HepG2 (cell line): ENCODE results near the gene SLC9A5. TPM values are rescaled to one million over a fixed set of nuclear protein-coding genes. Genes with fewer than 3 reads are reported as not detected.

Experiments
- ATF6 ChIP-seq: sonication (generic); formaldehyde crosslinking; conservative IDR thresholded peaks from 2 replicates; pipeline ENCODE4 v1.4.0; 2020; ENCODE audit warnings: missing genetic modification reagents
- CCDC6 ChIP-seq: sonication (generic); formaldehyde crosslinking; IDR thresholded peaks from 2 replicates; pipeline ENCODE4 v1.8.1; 2022; ENCODE audit warnings: mild to moderate bottlenecking, missing genetic modification reagents, moderate library complexity
- CENPT ChIP-seq: sonication (generic); formaldehyde crosslinking; IDR thresholded peaks from 2 replicates; pipeline ENCODE4 v1.8.0; 2022; ENCODE audit warnings: low read depth, mild to moderate bottlenecking, moderate library complexity, missing genetic modification reagents
- HES4 ChIP-seq: sonication (generic); formaldehyde crosslinking; IDR thresholded peaks from 2 replicates; pipeline ENCODE4 v1.9.0; 2021; ENCODE audit warnings: mild to moderate bottlenecking, missing genetic modification reagents, borderline replicate concordance
- HNRNPL ChIP-seq: fragments of 200-400 bp; formaldehyde crosslinking; IDR thresholded peaks from 2 replicates; pipeline ENCODE4 v1.6.1; 2017; ENCODE audit warnings: mild to moderate bottlenecking, low read depth, low read length
- JARID2 ChIP-seq: sonication (generic); formaldehyde crosslinking; IDR thresholded peaks from 2 replicates; pipeline ENCODE4 v1.8.1; 2023; ENCODE audit warnings: missing genetic modification reagents, inconsistent platforms; ENCODE audit not compliant: insufficient replicate concordance
- MAZ ChIP-seq, 2 experiments: sonication (generic) in 1 of 2; formaldehyde crosslinking in 1 of 2; IDR thresholded peaks; 2 replicates each; pipeline versions ENCODE4 v1.5.0 to v1.6.1; 2012 to 2020; ENCODE audit warnings: low read depth in 2 of 2, mild to moderate bottlenecking in 2 of 2, borderline replicate concordance in 1 of 2, improper control_type of control experiment in 1 of 2, low read length in 1 of 2, missing genetic modification reagents in 1 of 2, moderate library complexity in 1 of 2
- ZNF253 ChIP-seq: sonication (generic); formaldehyde crosslinking; IDR thresholded peaks from 2 replicates; pipeline ENCODE4 v1.8.0; 2022; ENCODE audit warnings: mild to moderate bottlenecking, missing genetic modification reagents, borderline replicate concordance
- ZNF30 ChIP-seq: sonication (generic); formaldehyde crosslinking; IDR thresholded peaks from 2 replicates; pipeline ENCODE4 v1.5.0; 2020; ENCODE audit warnings: mild to moderate bottlenecking, missing genetic modification reagents
- ZNF616 ChIP-seq: sonication (generic); formaldehyde crosslinking; IDR thresholded peaks from 2 replicates; pipeline ENCODE4 v1.5.0; 2020; ENCODE audit warnings: low read depth, mild to moderate bottlenecking, missing genetic modification reagents
- ZNF674 ChIP-seq: sonication (generic); formaldehyde crosslinking; IDR thresholded peaks from 2 replicates; pipeline ENCODE4 v1.5.0; 2020; ENCODE audit warnings: low read depth, mild to moderate bottlenecking, missing genetic modification reagents
- ZNF788 ChIP-seq: sonication (generic); formaldehyde crosslinking; IDR thresholded peaks from 2 replicates; pipeline ENCODE4 v1.5.0; 2020; ENCODE audit warnings: mild to moderate bottlenecking, missing genetic modification reagents, borderline replicate concordance
- ZNF883 ChIP-seq: sonication (generic); formaldehyde crosslinking; IDR thresholded peaks from 2 replicates; pipeline ENCODE4 v1.5.1; 2020; ENCODE audit warnings: mild to moderate bottlenecking, missing genetic modification reagents; ENCODE audit errors: not compliant biosample characterization
- polyA plus RNA-seq, 8 experiments: library from polyadenylated mRNA; depleted of rRNA in 3 of 8; stranded (reverse) in 7 of 8; unstranded in 1 of 8; fragments of >200 nt; fragmentation: Illumina TruSeq in 4 of 8; extraction: Trizol in 4 of 8; gene quantifications; 2 replicates each; pipeline versions ENCODE4 v1.2.1 to v1.2.3, GENCODE V29; 2011 to 2016; ENCODE audit warnings: low read depth in 4 of 8, missing spikeins in 1 of 8, mixed read lengths in 1 of 8; ENCODE audit not compliant: insufficient read depth in 1 of 8
- total RNA-seq, 5 experiments: library from RNA; depleted of rRNA; stranded (reverse); fragments of >200 nt; fragmentation: Illumina TruSeq; extraction: Trizol; gene quantifications; 2 replicates each; pipeline ENCODE4 v1.2.3, GENCODE V29; 2016; ENCODE audit warnings: low read depth in 1 of 5
- TF ChIP-seq, protein P1 (sequence below): sonication (generic); formaldehyde crosslinking; IDR thresholded peaks from 2 replicates; pipeline ENCODE4 v1.4.0; 2020; ENCODE audit warnings: missing genetic modification reagents; ENCODE audit errors: not compliant biosample characterization
- TF ChIP-seq, protein P2 (sequence below): sonication (generic); formaldehyde crosslinking; IDR thresholded peaks from 2 replicates; pipeline ENCODE4 v1.4.0; 2020; ENCODE audit warnings: missing genetic modification reagents, borderline replicate concordance

SLC9A5 gene
- total and polyA plus RNA-seq, 2 of the 13 experiments (the other 11 are each of a cell fraction or from before 2014, with no cell fraction given), result 0.58 to 1.4 TPM

- TF ChIP-seq, protein P1, sequence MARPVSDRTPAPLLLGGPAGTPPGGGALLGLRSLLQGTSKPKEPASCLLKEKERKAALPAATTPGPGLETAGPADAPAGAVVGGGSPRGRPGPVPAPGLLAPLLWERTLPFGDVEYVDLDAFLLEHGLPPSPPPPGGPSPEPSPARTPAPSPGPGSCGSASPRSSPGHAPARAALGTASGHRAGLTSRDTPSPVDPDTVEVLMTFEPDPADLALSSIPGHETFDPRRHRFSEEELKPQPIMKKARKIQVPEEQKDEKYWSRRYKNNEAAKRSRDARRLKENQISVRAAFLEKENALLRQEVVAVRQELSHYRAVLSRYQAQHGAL, result peak; percentile 57
- TF ChIP-seq HES4 (CRISPR knock-in tag), result peak; percentile 67; the same call in 1 of the 2 replicates
- TF ChIP-seq ZNF253 (CRISPR knock-in tag), result no peak; the same call in 1 of the 2 replicates
- TF ChIP-seq CENPT, result 0 out of 2 replicates have a peak, but pooled peaks have one; percentile 27
- peak; percentile 75; the same call in 1 of the 2 replicates for TF ChIP-seq CCDC6 (CRISPR knock-in tag)
- peak; percentile 17; the same call in 1 of the 2 replicates for TF ChIP-seq MAZ (IDR thresholded peaks at IDR 0.05; ENCODE audit: borderline replicate concordance, low read depth, low read length)
- 0 out of 2 replicates have a peak, but pooled peaks have one; percentile 22 for TF ChIP-seq MAZ (CRISPR knock-in tag; IDR thresholded peaks at IDR 0.05; ENCODE audit: low read depth)
- TF ChIP-seq ZNF674 (CRISPR knock-in tag), result no peak
- TF ChIP-seq, protein P2, sequence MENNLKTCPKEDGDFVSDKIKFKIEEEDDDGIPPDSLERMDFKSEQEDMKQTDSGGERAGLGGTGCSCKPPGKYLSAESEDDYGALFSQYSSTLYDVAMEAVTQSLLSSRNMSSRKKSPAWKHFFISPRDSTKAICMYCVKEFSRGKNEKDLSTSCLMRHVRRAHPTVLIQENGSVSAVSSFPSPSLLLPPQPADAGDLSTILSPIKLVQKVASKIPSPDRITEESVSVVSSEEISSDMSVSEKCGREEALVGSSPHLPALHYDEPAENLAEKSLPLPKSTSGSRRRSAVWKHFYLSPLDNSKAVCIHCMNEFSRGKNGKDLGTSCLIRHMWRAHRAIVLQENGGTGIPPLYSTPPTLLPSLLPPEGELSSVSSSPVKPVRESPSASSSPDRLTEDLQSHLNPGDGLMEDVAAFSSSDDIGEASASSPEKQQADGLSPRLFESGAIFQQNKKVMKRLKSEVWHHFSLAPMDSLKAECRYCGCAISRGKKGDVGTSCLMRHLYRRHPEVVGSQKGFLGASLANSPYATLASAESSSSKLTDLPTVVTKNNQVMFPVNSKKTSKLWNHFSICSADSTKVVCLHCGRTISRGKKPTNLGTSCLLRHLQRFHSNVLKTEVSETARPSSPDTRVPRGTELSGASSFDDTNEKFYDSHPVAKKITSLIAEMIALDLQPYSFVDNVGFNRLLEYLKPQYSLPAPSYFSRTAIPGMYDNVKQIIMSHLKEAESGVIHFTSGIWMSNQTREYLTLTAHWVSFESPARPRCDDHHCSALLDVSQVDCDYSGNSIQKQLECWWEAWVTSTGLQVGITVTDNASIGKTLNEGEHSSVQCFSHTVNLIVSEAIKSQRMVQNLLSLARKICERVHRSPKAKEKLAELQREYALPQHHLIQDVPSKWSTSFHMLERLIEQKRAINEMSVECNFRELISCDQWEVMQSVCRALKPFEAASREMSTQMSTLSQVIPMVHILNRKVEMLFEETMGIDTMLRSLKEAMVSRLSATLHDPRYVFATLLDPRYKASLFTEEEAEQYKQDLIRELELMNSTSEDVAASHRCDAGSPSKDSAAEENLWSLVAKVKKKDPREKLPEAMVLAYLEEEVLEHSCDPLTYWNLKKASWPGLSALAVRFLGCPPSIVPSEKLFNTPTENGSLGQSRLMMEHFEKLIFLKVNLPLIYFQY (CRISPR knock-in tag), result peak; percentile 97
- TF ChIP-seq ZNF788 (CRISPR knock-in tag), result peak; percentile 20; the same call in 1 of the 2 replicates
- TF ChIP-seq ZNF616 (CRISPR knock-in tag), result peak; percentile 20; the same call in 1 of the 2 replicates
- TF ChIP-seq ZNF30 (CRISPR knock-in tag), result no peak; the same call in 1 of the 2 replicates
- TF ChIP-seq JARID2 (CRISPR knock-in tag), result no peak
- TF ChIP-seq ZNF883 (CRISPR knock-in tag), result peak; percentile 76
- 0 out of 2 replicates have a peak, but pooled peaks have one; percentile 45 for TF ChIP-seq ATF6 (CRISPR knock-in tag)
- TF ChIP-seq HNRNPL, result 0 out of 2 replicates have a peak, but pooled peaks have one; percentile 59
Measured at GRCh38 chr16:67247192-67248072, 1.3 kb upstream of the SLC9A5 start, which contains the start of gene FHOD1 (continued).
